Smooth muscle cell (in vitro differentiated cells): ENCODE data around the gene NOVA1. TPM values are rescaled to one million over a fixed set of nuclear protein-coding genes. Genes with fewer than 3 reads are reported as not detected.

ENCODE experiments used
- DNase-seq: peaks from one replicate; lab custom pipeline; 2025; ENCODE audit not compliant: unreplicated experiment; lab: John Stamatoyannopoulos, UW
- H2AFZ ChIP-seq: fragments of 200-600 bp; sonication (generic); 2 replicates; pipeline ENCODE4 v1.6.0; 2016; ENCODE audit warnings: antibody characterized with exemption, low read depth, mild to moderate bottlenecking
- H3F3A ChIP-seq: fragments of 200-600 bp; sonication (generic); 2 replicates; pipeline ENCODE4 v1.6.0; 2017; ENCODE audit warnings: antibody characterized with exemption, low read depth
- H3K27ac ChIP-seq: fragments of 200-600 bp; sonication (generic); 2 replicates; pipeline ENCODE4 v1.5.1; 2016; ENCODE audit warnings: low read depth, mild to moderate bottlenecking
- H3K27me3 ChIP-seq: fragments of 200-600 bp; sonication (generic); 2 replicates; pipeline ENCODE4 v1.6.1; 2016; ENCODE audit warnings: low read depth, mild to moderate bottlenecking
- H3K36me3 ChIP-seq: fragments of 200-600 bp; sonication (generic); 2 replicates; pipeline ENCODE4 v1.5.1; 2016; ENCODE audit warnings: low read depth
- H3K4me1 ChIP-seq: fragments of 200-600 bp; sonication (generic); 2 replicates; pipeline ENCODE4 v1.5.1; 2016; ENCODE audit warnings: low read depth
- H3K4me2 ChIP-seq: fragments of 200-600 bp; sonication (generic); 2 replicates; pipeline ENCODE4 v1.6.0; 2016; ENCODE audit warnings: mild to moderate bottlenecking
- H3K4me3 ChIP-seq: fragments of 200-600 bp; sonication (generic); 2 replicates; pipeline ENCODE4 v1.5.1; 2016; ENCODE audit warnings: mild to moderate bottlenecking
- H3K79me2 ChIP-seq: fragments of 200-600 bp; sonication (generic); 2 replicates; pipeline ENCODE4 v1.6.0; 2016; ENCODE audit warnings: low read depth, mild to moderate bottlenecking
- H3K9ac ChIP-seq: fragments of 200-600 bp; sonication (generic); 2 replicates; pipeline ENCODE4 v1.6.0; 2016; ENCODE audit warnings: low read depth
- H3K9me3 ChIP-seq: fragments of 200-600 bp; sonication (generic); replicated peaks from 2 replicates; pipeline ENCODE4 v1.5.1; 2016; ENCODE audit warnings: low read depth
- H4K20me1 ChIP-seq: fragments of 200-600 bp; sonication (generic); 2 replicates; pipeline ENCODE4 v1.6.0; 2016; ENCODE audit warnings: low read depth
- WGBS: methylation state at CpG from one replicate; pipeline ENCODE4 v1.1.7; 2016; ENCODE audit warnings: low lambda C conversion rate; 5-methylcytosine and 5-hydroxymethylcytosine counted together
- polyA plus RNA-seq: library from polyadenylated mRNA; unstranded; fragments of >200 nt; fragmentation: Nextera tagmentation; extraction: Ambion mirVana; gene quantifications from 2 replicates; pipeline ENCODE4 v1.2.1, GENCODE V29; 2016
- total RNA-seq: library from RNA; depleted of rRNA; stranded (reverse); fragments of >200 nt; gene quantifications from 2 replicates; pipeline ENCODE4 v1.2.3, GENCODE V29; 2014
- TF ChIP-seq, protein P1 (sequence below): fragments of 200-600 bp; sonication (generic); IDR thresholded peaks from 2 replicates; pipeline ENCODE4 v1.5.1; 2017; ENCODE audit warnings: borderline replicate concordance, mild to moderate bottlenecking, antibody characterized with exemption; ENCODE audit not compliant: insufficient read depth, poor library complexity, severe bottlenecking

NOVA1 gene
- total and polyA plus RNA-seq, 2 experiments from 2014 or later = 1.2 to 4.6 TPM

DNA sequence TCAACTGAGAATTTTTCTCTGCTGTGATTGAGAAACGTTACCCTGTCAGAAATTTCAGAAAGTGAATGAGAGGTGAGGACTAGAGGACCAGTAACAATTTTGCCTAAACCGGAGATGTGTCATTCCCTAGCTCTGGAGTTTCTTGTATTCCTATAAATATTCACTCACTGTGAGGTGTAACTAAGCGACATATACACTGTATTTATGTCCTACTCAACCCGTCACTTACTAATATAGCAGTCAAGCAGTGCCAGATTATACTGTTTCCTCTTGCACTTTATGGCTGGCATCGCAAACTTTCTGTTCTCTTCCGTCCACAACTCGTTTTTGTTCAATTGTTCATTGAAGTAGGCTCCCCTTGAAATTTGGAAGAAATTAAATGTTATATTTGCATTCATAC, 192.9 kb downstream of the NOVA1 start:
- 83% methylated on average over 7 of the region's 7 CpGs for WGBS

DNA sequence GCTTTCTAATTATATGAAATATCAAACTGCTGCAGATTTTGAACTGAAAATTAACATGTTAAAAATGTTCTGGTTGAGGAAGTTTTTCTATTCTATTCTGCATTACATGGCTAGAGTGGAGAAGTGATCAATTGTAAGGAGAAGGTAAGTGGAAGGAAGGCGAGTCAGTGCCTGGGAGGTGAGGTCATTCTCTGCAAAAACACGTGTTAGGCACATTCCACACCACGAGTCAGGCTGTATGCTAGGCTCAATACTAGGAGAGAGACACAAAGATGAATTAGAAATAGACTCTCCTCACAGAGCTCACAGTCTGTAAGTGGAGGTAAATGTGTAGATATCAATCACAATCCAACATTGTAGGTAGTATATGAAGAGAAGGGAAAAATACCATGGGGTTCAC, 194.1 kb downstream of the NOVA1 start:
- WGBS = 48% methylated on average over 3 of the region's 3 CpGs
- H3K79me2 ChIP-seq = no peaks in the 10 kb centered on the region
- no peak overlapping the region for H2AFZ ChIP-seq
- H3K9ac ChIP-seq = no peak overlapping the region
- no peaks in the 10 kb centered on the region for H3K4me1 ChIP-seq
- peaks cover 23% of the 10 kb centered on the region for H3K27me3 ChIP-seq
- H3K36me3 ChIP-seq = no peaks in the 10 kb centered on the region
- no peak overlapping the region for H3K27ac ChIP-seq
- no peak for DNase-seq
- H4K20me1 ChIP-seq = no peaks in the 10 kb centered on the region
- TF ChIP-seq, protein P1, sequence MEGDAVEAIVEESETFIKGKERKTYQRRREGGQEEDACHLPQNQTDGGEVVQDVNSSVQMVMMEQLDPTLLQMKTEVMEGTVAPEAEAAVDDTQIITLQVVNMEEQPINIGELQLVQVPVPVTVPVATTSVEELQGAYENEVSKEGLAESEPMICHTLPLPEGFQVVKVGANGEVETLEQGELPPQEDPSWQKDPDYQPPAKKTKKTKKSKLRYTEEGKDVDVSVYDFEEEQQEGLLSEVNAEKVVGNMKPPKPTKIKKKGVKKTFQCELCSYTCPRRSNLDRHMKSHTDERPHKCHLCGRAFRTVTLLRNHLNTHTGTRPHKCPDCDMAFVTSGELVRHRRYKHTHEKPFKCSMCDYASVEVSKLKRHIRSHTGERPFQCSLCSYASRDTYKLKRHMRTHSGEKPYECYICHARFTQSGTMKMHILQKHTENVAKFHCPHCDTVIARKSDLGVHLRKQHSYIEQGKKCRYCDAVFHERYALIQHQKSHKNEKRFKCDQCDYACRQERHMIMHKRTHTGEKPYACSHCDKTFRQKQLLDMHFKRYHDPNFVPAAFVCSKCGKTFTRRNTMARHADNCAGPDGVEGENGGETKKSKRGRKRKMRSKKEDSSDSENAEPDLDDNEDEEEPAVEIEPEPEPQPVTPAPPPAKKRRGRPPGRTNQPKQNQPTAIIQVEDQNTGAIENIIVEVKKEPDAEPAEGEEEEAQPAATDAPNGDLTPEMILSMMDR = no peak
- no peaks in the 10 kb centered on the region for H3K9me3 ChIP-seq
- no peak overlapping the region for H3K4me2 ChIP-seq
- no peaks in the 10 kb centered on the region for H3F3A ChIP-seq
- H3K4me3 ChIP-seq = no peak overlapping the region

More for the DNA sequence above, 192.9 kb downstream of the NOVA1 start:
- Histone ChIP-seq H3K27ac (no peak overlapping the region), H3K79me2 (no peaks in the 10 kb centered on the region), H3K9ac (no peak overlapping the region), H3K4me2 (no peak overlapping the region), H3K27me3 (peaks cover 18% of the 10 kb centered on the region), H3F3A (no peaks in the 10 kb centered on the region), H2AFZ (no peak overlapping the region), H3K4me1 (no peaks in the 10 kb centered on the region), H3K36me3 (no peaks in the 10 kb centered on the region), H4K20me1 (no peaks in the 10 kb centered on the region), H3K9me3 (no peaks in the 10 kb centered on the region), H3K4me3 (no peak overlapping the region)
- TF ChIP-seq, protein P1 = no peak
- DNase-seq = no peak

DNA sequence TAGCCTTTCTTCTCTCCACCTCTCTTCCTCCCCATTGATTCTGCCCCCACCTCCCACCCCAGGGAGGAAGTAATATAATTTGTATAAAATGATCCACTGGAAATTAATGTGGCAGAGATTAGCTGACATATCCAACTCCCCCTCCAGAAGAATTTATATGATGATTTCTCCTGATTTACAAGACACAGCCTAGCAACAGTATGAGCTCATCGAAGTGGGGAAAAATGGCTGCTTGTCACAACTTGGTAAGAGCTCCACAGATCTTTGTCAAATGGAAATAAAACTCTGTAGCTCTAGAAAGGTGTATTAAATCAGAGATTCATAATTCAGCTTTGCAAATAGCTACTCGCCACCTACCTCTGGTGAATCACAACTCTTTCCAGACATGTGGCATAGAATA, 195.7 kb downstream of the NOVA1 start:
- no peaks in the 10 kb centered on the region for H4K20me1 ChIP-seq
- H3K4me3 ChIP-seq = no peak overlapping the region
- H3K4me1 ChIP-seq = no peaks in the 10 kb centered on the region
- H3K36me3 ChIP-seq = no peaks in the 10 kb centered on the region
- TF ChIP-seq, protein P1 = no peak
- no peaks in the 10 kb centered on the region for H3F3A ChIP-seq
- no peaks in the 10 kb centered on the region for H3K79me2 ChIP-seq
- no peak overlapping the region for H2AFZ ChIP-seq
- 85% methylated on average over 2 of the region's 2 CpGs for WGBS
- H3K27ac ChIP-seq = no peak overlapping the region
- peaks cover 26% of the 10 kb centered on the region for H3K27me3 ChIP-seq
- H3K9me3 ChIP-seq = no peaks in the 10 kb centered on the region
- no peak overlapping the region for H3K9ac ChIP-seq
- DNase-seq = no peak
- no peak overlapping the region for H3K4me2 ChIP-seq

DNA sequence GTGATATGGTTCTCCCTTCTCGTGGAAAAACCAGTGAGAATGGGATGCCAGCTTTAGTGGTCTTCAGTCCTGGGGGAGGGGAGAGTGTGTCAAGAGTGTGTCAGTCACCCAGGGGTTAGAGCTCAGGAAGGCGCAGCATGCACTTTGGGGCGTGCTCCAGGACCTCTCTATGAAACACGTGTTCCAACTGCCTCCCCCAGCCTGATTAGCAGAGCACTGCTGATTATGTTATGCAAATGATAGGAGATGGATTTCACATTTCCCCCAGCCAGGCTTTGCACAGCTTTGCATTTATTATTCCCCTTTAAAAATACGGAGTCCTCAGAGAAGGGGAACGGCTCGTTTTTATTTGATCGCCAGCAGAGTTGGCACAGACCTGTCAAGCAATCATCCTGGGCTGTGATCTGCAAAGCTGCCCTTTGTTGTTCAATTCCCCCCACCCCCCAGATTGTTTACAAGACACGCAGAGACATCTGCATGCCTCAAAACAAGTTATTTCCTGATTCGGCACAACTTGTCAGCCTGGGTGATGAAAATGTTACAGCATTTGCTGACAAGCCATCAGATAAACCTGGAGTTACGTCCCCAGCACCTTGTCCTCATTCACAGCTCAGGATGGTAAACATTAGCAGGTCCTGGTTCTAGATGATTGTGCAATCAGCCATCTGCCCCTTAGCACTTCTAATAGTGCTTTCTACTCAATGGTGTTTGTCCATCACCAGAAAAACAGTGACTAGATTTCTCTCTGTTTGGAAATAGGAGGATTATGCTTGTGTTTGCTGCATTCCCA, 196.5 kb downstream of the NOVA1 start:
- Histone ChIP-seq H3K36me3 (no peaks in the 10 kb centered on the region), H3K9ac (no peak overlapping the region), H3K4me2 (no peak overlapping the region), H3K27me3 (peaks cover 26% of the 10 kb centered on the region), H3K4me3 (no peak overlapping the region), H4K20me1 (no peaks in the 10 kb centered on the region), H3K27ac (no peak overlapping the region), H3F3A (no peaks in the 10 kb centered on the region), H3K9me3 (no peaks in the 10 kb centered on the region), H2AFZ (no peak overlapping the region), H3K79me2 (no peaks in the 10 kb centered on the region), H3K4me1 (no peaks in the 10 kb centered on the region)
- TF ChIP-seq, protein P1 = no peak
- DNase-seq = no peak
- WGBS = 56% methylated on average over 11 of the region's 11 CpGs
